ENCODE results near the gene FMN2.
A peak's percentile ranks its signal among the peaks of the same experiment; 100 is the strongest.

Gene FMN2

DNA sequence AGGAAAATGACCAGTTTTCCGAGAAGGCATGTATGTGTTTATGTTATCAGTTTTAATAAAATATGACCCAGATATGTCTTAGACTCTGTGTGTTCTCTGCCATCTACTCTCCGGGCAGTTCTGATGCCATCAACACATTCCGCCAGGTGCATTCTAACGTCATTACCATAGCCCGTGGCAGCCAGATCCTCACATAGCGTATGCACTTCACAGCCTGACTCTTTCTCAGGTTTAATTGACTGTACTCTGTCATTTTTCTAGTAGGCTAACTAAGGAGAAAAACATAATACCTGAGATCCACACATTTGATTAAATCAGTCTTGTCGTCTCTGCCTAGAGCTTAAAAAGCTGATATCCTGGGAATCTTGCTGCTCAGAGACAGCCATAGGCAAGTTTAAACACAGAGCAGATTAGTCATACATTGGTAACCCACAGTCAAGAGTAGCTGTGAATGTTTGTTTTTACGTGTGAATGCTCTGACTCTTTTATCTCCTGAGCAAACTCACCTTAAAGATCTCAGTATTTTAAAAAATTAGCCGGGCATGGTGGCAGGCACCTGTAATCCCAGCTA lies 344.4 kb downstream of the FMN2 start:
- no peak for DNase-seq

- DNase-seq, result no peak
Observed at GRCh38 chr1:240441669-240442068, 350.0 kb downstream of the FMN2 start.

- DNase-seq, result no peak
Observed at GRCh38 chr1:240445369-240445768, 353.7 kb downstream of the FMN2 start.

GRCh38 chr1:240455228-240455821 lies 363.6 kb downstream of the FMN2 start:
- DNase-seq, result no peak

GRCh38 chr1:240457203-240457602 lies 365.5 kb downstream of the FMN2 start:
- DNase-seq, result no peak

DNA sequence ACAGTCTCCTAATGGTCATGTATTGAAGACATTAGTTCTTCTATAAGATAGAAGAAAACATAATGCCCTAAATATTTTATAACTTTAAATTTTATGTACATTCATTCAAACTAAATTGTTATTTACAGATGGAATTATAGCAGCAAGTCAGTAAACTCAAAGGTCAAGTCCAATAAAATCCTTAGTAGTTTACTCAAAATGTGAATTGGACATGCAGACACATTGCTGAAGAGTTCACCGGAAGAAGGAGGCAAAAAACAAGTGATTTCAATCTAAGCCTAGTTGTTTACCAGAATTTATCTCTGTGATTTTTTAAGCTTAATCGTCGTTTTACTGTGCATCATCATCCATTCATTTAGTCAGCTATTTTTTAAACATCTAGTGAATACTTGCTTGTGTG lies 370.6 kb downstream of the FMN2 start:
- no peak for DNase-seq

- DNase-seq, result no peak
Observed at GRCh38 chr1:240462766-240463395, 371.2 kb downstream of the FMN2 start.

- DNase-seq, result no peak
Observed at GRCh38 chr1:240464099-240464498, 372.4 kb downstream of the FMN2 start.

DNA sequence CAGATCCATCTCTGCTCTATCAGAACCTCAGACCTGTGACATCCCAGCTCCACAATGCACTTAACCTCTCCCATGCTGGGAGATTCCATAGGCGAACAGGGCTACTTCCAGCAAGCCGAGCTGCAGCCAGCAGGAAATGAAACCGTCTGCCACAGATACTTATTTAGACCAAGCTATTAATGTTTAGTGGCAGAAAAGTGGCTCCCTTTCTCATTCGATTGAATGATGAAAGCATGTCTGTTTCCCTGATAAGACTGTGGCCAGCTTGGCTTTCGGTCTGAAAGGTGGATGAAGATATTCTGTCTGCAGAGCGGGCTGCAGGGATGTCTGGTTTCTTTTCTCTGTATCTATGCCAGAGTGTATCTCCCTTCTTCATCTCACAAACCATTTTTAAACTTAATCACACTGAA lies 373.9 kb downstream of the FMN2 start:
- no peak for DNase-seq

DNA sequence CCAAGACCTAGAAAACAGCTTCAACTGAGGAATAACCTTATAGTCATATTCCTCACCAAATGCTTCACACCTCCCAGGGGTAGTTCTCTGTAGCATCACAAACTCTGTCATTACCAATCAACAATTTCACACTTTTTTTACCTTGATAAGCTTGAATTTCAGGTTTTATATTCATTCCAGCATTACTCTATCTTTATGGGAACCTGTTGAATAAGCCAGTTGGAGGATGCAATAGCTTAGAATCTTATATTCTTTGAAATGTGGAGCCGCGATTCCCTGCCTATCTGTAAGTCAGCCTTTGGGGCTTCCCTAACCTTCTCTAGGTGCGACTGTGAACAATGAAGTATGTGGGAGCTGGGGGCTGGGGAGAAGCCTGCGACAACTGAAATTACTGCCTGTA lies 374.8 kb downstream of the FMN2 start:
- DNase-seq, result no peak

DNA sequence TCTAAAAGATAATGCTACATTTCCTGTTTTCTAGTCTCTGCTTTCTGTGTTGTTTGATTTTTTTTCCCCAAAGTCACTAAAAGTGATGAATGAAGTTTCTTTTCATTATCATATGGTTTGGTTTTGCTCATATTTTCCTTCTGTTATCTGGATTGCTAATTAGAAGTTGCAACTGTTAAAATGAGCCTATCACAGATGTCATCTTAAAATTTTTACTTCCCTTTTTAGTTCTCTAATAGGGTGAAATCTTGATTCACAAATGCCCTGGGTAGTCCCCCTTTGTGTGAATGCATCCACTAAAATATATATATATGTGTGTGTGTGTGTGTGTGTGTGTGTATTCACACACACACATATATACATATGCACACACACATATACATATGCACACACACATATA lies 376.2 kb downstream of the FMN2 start:
- no peak for DNase-seq

DNA sequence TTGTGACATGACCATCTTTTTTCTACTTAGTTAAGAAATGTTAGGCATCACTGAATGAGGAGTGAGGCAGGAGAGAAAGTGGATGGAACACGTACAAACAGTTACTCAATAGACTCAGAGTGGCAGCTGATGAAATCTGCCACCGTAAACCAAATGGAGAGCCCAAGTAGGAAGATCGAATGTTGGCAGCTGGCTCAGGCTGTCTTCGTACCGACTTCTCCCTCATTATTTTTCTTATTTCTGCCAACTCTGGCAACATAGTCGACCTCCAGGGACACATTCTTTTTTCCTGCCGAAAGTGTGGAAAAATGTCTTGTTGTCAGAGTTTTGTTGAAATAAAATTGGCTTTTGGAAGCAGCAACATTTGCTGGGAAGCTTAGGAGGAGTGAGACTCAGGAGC lies 377.0 kb downstream of the FMN2 start:
- no peak for DNase-seq

GRCh38 chr1:240474133-240474614 lies 382.5 kb downstream of the FMN2 start:
- DNase-seq, result peak in 3 of 4 experiments; percentile 3 to 33 (median 5)

DNA sequence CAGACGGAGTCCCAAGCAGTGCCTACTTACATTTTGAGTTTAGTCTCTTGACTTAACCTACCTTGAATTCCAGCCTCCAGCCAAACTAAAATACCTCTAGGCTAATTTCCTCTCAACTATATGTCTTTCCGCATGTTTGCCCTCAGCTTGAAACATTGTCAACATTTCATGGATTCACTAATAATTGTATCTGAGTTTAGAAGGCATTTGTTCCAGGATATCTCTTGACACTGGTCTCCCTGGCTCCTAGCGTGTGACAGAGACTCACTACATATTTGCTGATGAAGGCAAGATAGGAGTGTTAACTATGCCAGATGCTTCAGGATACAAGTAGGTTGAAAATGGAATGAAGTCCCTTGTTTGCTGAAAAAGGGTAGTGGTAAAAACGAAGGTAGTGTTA lies 384.1 kb downstream of the FMN2 start:
- no peak for DNase-seq

DNA sequence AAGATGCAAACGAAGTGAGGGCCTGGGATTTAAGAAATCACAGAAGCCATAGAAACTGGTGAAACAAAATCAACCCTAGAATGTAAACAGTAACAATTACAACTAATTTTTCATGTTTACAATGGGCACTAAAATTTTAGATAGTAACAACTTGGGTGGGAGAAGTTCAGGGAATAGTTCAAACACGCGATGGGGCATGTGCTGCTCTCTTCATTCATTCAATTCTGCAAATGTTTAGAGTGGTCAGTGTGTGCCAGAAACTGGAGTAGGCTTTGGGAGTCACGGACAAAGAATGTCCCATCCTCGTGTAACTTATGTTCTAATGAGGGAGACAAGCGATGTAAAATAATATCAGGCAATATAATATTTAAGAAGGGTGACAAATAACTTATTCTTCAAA lies 386.9 kb downstream of the FMN2 start:
- no peak for DNase-seq

- no peak for DNase-seq
Observed at GRCh38 chr1:240484804-240485443, 393.2 kb downstream of the FMN2 start.

DNA sequence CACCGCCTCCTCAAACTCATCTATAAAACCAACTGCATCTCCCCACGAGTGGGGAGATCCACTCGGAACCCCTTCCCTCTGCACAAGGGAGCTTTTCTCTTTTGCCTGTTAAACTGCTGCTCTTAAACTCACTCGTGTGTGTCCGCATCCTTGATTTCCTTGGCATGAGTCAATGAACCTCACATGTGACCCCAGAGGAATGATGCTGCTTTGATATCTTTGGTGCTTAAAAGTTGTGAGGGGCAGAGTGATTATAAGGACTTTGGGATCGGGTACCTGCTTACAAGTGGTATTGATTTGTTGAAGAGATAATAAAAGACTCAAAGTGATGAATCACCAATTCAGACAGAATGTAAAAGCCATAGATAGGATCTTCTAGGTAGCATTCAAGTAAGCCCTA lies 394.9 kb downstream of the FMN2 start:
- DNase-seq, result no peak

DNA sequence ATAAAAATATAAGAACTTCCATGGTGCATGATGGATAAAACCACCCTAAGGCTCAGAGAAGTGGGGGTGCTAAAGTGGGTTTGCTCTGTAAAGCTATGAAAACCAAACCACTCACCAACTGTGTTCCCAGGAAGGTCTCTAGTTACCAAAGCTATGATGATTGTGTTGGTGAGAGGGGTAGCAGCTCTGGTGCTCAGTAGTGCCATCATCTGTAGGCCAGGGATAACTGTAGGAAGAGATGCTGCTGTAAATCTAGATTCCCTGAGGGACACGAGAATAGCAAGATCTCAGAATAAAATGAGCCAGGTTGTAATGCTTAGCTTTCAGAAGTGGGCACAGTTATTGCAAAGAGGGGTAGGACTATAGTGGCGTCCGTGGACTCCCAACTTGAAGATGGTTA lies 395.8 kb downstream of the FMN2 start:
- no peak for DNase-seq

DNA sequence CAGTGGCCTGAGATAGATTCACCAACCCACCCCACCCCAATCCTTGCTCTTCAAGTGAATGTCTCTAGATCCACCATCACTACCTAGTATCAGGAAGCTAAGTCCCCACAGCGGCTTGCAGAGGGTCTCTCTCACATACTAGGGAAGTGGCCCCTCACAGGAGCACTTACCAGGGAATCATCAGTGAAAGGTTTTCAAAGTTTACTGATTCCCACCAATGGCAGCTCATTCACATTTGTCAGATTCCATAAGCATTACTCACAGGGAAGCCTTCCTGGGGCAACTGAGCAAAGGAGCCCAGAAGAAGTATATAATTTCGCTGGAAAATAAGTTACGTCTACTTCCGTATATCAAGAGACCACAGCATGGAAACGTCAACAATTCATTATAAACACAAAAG lies 399.5 kb downstream of the FMN2 start:
- DNase-seq, result no peak

DNA sequence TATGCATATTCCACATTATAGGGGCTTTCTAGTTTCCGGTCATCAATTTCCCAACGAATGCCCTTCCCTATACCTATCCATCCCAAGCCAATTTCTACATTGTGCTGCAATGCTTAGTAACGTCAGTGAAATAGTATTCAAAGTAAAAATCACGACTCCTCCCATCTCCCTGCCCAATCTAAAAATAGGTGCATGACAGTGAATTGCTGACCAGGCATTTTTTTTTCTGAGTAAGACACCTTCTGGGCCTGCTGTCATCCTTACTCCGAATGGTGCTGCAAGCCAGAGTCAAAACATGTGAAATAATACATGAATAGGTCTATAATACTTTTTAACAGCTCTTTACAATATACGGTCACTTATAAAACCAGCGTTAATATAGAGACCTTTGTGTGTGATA lies 400.1 kb downstream of the FMN2 start:
- no peak for DNase-seq

GRCh38 chr1:240492832-240493440 lies 401.3 kb downstream of the FMN2 start:
- no peak for DNase-seq

- no peak for DNase-seq
Observed at GRCh38 chr1:240495601-240496000, 403.9 kb downstream of the FMN2 start.

- no peak for DNase-seq
Observed at GRCh38 chr1:240496356-240496755, 404.7 kb downstream of the FMN2 start.

Measured in suppressor macrophage (primary cell).